ENCODE data around the gene MGAT5.

MGAT5 gene

DNA sequence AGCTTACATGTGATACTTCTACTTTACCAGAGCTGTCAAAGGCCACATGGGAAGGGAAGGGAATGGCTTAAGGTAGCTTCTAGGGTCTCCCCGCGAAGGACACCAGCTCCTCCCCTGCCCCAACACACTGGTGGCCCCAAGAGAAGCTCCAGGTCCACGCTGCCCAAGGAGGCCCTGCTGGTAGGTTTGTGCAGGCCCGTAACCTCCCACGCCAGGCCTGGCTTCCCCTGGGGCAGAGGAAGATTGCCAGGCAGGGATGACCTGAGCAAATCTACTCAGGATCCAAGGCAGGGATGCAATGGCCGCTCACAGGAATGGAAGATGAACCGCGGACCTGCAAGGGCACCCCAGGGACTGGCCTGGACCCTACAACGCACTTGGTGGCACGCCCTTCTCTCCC is 205.1 kb downstream of the MGAT5 start:
- Histone ChIP-seq H3K27ac (ENCODE audit: low read length) (no peak overlapping the region), H3K27me3 (ENCODE audit: control insufficient read depth, insufficient read depth, low read length) (no peaks in the 10 kb centered on the region), H3K4me3 (ENCODE audit: low read length) (no peak overlapping the region), H3K36me3 (ENCODE audit: control insufficient read depth, low read depth, low read length) (no peaks in the 10 kb centered on the region), H3K9me3 (ENCODE audit: control insufficient read depth, low read depth, low read length) (no peaks in the 10 kb centered on the region), H3K4me1 (ENCODE audit: control insufficient read depth, low read depth, low read length) (no peaks in the 10 kb centered on the region), H3K9ac (ENCODE audit: low read length) (no peak overlapping the region)

DNA sequence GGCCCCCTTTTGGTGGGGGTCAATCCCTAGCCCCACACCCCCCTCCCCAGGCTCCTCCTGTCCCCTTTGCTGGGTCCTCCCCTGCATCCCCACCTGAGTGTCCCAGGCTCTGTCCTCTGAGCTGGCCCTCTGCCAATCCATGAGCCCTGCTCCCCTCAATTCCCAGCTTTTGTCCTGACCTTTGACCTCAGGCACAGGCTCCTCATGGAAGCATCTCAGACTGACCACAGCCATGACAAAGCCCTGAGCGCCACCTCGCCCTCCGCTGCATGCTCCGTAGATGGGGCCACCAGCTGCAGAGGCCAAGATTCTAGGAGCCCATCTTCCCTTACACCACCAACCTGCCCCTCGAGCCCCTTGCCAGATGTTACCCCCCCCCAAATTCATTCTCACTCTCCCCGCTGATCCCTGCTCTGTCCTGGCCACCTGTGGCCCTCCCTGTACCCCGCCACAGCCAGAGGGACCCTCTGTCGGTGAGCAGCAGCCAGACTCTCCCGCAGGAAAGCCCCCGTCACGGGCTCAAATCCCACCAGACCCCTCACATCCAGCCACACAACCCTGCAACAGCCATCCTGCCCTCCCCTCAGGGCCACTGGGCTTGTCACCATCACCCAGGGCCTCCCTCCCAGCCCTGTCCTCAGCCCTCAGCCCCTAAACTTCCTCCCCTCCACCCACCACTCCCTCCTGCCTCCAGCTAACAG is 206.0 kb downstream of the MGAT5 start:
- no peaks in the 10 kb centered on the region for H3K4me1 ChIP-seq (ENCODE audit: control insufficient read depth, low read depth, low read length)
- no peak overlapping the region for H3K4me3 ChIP-seq (ENCODE audit: low read length)
- no peak overlapping the region for H3K9ac ChIP-seq (ENCODE audit: low read length)
- no peak overlapping the region for H3K27ac ChIP-seq (ENCODE audit: low read length)
- H3K27me3 ChIP-seq (ENCODE audit: control insufficient read depth, insufficient read depth, low read length): no peaks in the 10 kb centered on the region
- no peaks in the 10 kb centered on the region for H3K36me3 ChIP-seq (ENCODE audit: control insufficient read depth, low read depth, low read length)
- no peaks in the 10 kb centered on the region for H3K9me3 ChIP-seq (ENCODE audit: control insufficient read depth, low read depth, low read length)

DNA sequence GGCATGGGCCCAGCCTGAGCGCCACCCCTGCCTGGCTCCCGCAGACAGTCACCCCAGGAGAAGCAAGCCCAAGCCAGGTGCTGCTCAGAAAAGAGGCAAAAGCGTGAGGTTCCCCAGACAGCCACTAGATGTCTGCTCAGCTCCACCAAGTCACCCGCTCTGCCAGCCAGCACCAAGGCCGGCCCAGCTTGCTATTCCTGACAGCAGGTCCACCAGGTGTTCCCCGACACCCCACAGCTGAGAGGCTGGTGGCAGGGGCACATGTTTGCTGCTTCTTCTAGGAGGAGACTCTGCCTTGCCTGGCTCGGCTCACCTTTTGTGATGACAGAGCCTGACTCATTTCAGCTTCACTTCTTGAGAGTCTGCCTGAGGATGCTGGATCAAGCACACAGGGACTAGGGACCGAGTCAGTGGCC is 206.7 kb downstream of the MGAT5 start:
- Histone ChIP-seq H3K27me3 (ENCODE audit: control insufficient read depth, insufficient read depth, low read length) (no peaks in the 10 kb centered on the region), H3K4me3 (ENCODE audit: low read length) (no peak overlapping the region), H3K4me1 (ENCODE audit: control insufficient read depth, low read depth, low read length) (no peaks in the 10 kb centered on the region), H3K9me3 (ENCODE audit: control insufficient read depth, low read depth, low read length) (no peaks in the 10 kb centered on the region), H3K27ac (ENCODE audit: low read length) (no peak overlapping the region), H3K9ac (ENCODE audit: low read length) (no peak overlapping the region), H3K36me3 (ENCODE audit: control insufficient read depth, low read depth, low read length) (no peaks in the 10 kb centered on the region)

DNA sequence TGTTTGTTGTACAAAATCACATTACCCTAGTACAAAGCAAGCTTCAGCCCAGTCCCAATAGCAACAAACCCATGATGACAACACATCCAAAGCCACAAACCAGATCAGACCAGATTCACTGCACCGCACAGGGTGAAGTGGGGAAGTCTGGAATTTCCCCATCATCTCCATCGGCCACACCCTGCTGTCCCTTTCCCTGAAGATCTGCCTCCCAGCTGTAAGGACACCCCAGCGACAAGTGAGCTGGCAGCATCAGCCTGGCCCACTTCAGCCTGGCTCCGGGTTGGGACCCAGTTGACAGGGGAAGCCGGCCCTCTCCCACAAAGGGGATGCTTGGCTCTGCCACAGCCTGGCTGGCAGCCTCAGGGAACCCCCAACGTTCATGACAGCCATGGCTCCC is 207.6 kb downstream of the MGAT5 start:
- H3K9ac ChIP-seq (ENCODE audit: low read length): no peak overlapping the region
- no peak overlapping the region for H3K27ac ChIP-seq (ENCODE audit: low read length)

DNA sequence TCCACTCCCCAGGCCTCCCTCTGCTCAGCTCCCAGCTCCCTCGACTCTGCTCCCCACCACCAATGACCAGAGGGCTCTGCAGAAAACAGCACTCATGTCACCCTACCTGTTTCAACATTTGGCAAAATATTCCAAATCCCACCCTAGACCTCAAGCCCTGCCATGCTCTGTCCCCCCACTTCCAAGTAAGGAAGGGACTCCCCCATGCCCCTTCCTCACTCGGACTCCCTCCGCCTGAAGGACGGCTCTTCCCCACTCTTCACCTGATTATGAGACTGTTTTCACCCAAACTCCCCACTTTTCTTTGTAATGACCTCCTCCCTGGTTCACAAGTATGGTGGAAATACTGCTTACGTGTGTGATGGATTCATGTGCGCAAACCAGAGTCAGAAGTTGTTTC is 208.4 kb downstream of the MGAT5 start:
- no peak overlapping the region for H3K4me3 ChIP-seq (ENCODE audit: low read length)
- H3K4me1 ChIP-seq (ENCODE audit: control insufficient read depth, low read depth, low read length): no peaks in the 10 kb centered on the region
- H3K9ac ChIP-seq (ENCODE audit: low read length): no peak overlapping the region
- H3K27me3 ChIP-seq (ENCODE audit: control insufficient read depth, insufficient read depth, low read length): no peaks in the 10 kb centered on the region
- no peak overlapping the region for H3K27ac ChIP-seq (ENCODE audit: low read length)
- H3K36me3 ChIP-seq (ENCODE audit: control insufficient read depth, low read depth, low read length): no peaks in the 10 kb centered on the region
- H3K9me3 ChIP-seq (ENCODE audit: control insufficient read depth, low read depth, low read length): no peaks in the 10 kb centered on the region

More for the DNA sequence above, 207.6 kb downstream of the MGAT5 start:
- no peaks in the 10 kb centered on the region for H3K36me3 ChIP-seq (ENCODE audit: control insufficient read depth, low read depth, low read length)
- H3K9me3 ChIP-seq (ENCODE audit: control insufficient read depth, low read depth, low read length): no peaks in the 10 kb centered on the region
- no peak overlapping the region for H3K4me3 ChIP-seq (ENCODE audit: low read length)
- H3K27me3 ChIP-seq (ENCODE audit: control insufficient read depth, insufficient read depth, low read length): no peaks in the 10 kb centered on the region
- no peaks in the 10 kb centered on the region for H3K4me1 ChIP-seq (ENCODE audit: control insufficient read depth, low read depth, low read length)

DNA sequence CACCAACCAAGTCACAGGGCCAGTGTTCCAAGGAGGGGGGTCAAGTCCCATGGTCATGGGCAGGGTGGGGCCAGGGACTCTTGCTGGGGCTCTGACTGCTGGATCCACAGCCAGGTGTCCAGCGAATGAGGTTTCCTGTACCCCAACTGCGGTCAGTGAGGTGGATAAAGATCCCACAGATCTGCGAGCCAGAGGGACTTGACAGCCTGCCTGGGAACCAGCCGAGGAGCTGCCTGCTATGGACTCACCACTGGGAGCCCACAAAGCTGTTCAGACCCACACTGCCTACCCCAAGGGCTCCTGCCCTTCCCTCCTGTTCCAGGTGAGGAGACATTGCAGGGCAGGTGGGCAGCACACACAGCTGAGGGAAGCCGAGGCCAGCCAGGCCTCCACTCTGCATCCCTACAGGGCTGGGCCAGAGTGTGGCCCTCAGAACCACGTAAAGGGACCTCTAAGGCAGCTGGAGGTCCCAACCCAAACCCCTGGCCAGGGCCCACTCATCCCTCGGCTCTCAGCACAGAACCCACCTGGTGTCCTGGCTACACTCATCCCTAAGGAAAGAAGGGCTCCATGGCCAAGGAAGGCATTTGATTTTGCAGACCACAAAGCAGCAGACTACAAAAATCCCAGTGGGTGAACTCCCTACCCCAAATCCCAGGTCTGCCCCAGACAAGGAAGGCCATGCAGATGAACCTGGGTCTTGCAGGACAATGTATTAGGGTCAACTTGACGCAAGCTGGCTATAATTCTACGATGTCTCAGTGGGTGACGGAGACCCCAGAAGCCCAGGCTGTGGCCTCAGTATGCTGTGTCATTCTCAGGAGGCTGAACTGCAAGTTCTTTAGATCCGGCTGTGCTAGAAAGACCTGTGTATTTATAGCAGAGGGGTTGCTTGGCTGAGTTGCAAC is 209.2 kb downstream of the MGAT5 start:
- no peak overlapping the region for H3K9ac ChIP-seq (ENCODE audit: low read length)
- H3K36me3 ChIP-seq (ENCODE audit: control insufficient read depth, low read depth, low read length): no peaks in the 10 kb centered on the region
- no peak overlapping the region for H3K27ac ChIP-seq (ENCODE audit: low read length)
- H3K9me3 ChIP-seq (ENCODE audit: control insufficient read depth, low read depth, low read length): no peaks in the 10 kb centered on the region
- no peaks in the 10 kb centered on the region for H3K27me3 ChIP-seq (ENCODE audit: control insufficient read depth, insufficient read depth, low read length)
- no peak overlapping the region for H3K4me3 ChIP-seq (ENCODE audit: low read length)
- H3K4me1 ChIP-seq (ENCODE audit: control insufficient read depth, low read depth, low read length): no peaks in the 10 kb centered on the region

DNA sequence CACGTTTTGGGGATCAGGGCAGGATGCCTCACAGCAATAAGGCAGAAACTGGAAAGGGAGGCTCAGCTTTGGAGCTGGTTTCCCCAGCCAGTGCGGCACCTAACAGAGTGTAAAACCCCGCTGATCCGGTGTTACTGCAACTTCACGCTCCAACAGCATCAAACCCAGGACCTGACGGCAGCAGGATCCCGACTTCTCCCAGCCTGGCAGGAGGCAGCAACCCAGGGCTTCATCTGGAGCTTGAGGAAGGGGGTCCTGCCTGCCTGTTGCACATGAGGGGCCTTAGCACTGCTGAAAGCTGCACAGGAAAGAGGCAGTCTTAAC is 209.8 kb downstream of the MGAT5 start:
- H3K36me3 ChIP-seq (ENCODE audit: control insufficient read depth, low read depth, low read length): no peaks in the 10 kb centered on the region
- H3K27me3 ChIP-seq (ENCODE audit: control insufficient read depth, insufficient read depth, low read length): no peaks in the 10 kb centered on the region
- no peak overlapping the region for H3K9ac ChIP-seq (ENCODE audit: low read length)

DNA sequence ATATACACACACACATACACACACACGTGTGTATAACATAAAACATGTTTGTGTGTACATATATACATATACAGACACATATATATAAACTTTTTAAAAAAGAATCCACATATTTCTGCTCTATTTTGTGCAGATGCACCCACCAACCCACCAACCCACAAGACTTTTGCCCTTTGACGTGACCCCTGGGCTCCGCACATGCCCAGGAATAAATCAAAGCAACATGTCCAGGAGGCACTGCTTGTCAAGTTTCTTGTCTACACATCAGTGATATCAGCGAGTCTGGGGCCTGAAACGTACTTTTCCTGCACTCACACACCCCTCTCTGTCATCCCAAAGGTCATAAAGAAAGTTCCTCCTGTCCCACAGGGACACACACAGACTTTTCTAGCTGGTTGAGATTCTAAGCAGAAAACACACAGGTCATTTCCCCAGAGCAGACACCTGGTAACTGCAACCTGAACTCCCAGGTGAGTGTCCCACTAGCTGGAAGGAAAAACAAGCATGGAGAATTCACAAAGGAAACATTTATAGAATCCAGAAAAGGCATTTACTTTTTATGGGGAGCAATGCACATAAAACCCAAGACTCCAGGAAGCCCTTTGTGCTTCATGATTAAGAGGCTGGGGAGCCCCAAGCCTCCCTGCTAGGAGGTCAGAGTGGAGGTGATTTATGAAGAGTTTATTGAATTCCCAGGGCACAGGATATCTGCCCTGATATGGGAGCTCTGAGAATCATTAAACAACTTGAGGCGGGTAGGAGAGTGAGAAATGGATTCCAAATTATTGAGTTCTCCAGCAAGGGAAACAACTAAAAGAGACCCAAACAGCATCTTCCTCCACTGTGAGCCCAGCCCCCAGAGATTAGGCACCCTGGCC is 211.6 kb downstream of the MGAT5 start:
- Histone ChIP-seq H3K9me3 (ENCODE audit: control insufficient read depth, low read depth, low read length) (no peaks in the 10 kb centered on the region), H3K27ac (ENCODE audit: low read length) (no peak overlapping the region), H3K36me3 (ENCODE audit: control insufficient read depth, low read depth, low read length) (no peaks in the 10 kb centered on the region), H3K4me1 (ENCODE audit: control insufficient read depth, low read depth, low read length) (no peaks in the 10 kb centered on the region), H3K27me3 (ENCODE audit: control insufficient read depth, insufficient read depth, low read length) (no peaks in the 10 kb centered on the region), H3K9ac (ENCODE audit: low read length) (no peak overlapping the region), H3K4me3 (ENCODE audit: low read length) (no peak overlapping the region)

More for the DNA sequence above, 209.8 kb downstream of the MGAT5 start:
- no peaks in the 10 kb centered on the region for H3K4me1 ChIP-seq (ENCODE audit: control insufficient read depth, low read depth, low read length)
- H3K4me3 ChIP-seq (ENCODE audit: low read length): no peak overlapping the region
- H3K9me3 ChIP-seq (ENCODE audit: control insufficient read depth, low read depth, low read length): no peaks in the 10 kb centered on the region
- H3K27ac ChIP-seq (ENCODE audit: low read length): no peak overlapping the region

DNA sequence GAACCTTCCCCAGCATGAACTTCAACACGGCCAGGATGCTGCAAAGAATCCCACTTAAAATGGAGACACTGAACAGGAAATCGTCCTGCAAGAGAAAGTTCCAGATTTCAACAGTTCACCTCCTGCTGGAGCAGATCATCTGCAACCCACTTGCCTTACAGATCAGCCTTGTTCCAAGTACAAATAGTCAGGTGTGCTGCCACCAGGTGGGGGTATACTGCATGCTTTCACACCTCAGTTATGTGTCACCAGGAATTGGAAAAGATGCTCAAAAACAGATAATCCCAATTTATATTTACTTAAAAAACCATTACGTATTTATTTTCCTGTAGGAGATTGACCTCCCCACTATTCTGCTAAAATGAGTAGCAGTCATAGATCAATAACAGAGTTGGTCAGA is 212.3 kb downstream of the MGAT5 start:
- H3K36me3 ChIP-seq (ENCODE audit: control insufficient read depth, low read depth, low read length): no peaks in the 10 kb centered on the region
- no peak overlapping the region for H3K4me3 ChIP-seq (ENCODE audit: low read length)
- H3K27ac ChIP-seq (ENCODE audit: low read length): no peak overlapping the region
- no peaks in the 10 kb centered on the region for H3K27me3 ChIP-seq (ENCODE audit: control insufficient read depth, insufficient read depth, low read length)
- no peaks in the 10 kb centered on the region for H3K9me3 ChIP-seq (ENCODE audit: control insufficient read depth, low read depth, low read length)
- H3K9ac ChIP-seq (ENCODE audit: low read length): no peak overlapping the region
- no peaks in the 10 kb centered on the region for H3K4me1 ChIP-seq (ENCODE audit: control insufficient read depth, low read depth, low read length)

DNA sequence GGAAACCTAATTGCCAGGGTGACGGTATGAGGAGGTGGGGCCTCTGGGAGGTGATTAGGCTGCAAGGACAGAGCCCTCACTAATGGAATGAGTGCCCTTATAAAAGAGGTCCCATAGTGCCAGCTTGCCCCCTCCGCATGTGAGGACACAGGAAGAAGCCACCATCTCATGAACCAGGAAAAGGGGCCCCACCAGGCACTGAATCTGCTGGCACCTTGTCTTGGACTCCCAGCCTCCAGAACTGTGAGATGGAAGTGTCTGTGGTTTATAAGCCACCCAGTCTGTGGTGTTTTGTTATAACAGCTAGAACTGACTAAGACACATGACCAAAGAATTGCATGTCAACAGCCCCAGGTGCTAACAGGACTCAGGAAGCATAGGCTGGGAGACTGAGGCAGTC is 214.3 kb downstream of the MGAT5 start:
- Histone ChIP-seq H3K27ac (ENCODE audit: low read length) (no peak overlapping the region), H3K4me1 (ENCODE audit: control insufficient read depth, low read depth, low read length) (no peaks in the 10 kb centered on the region), H3K27me3 (ENCODE audit: control insufficient read depth, insufficient read depth, low read length) (no peaks in the 10 kb centered on the region), H3K4me3 (ENCODE audit: low read length) (no peak overlapping the region), H3K36me3 (ENCODE audit: control insufficient read depth, low read depth, low read length) (no peaks in the 10 kb centered on the region), H3K9me3 (ENCODE audit: control insufficient read depth, low read depth, low read length) (no peaks in the 10 kb centered on the region), H3K9ac (ENCODE audit: low read length) (no peak overlapping the region)

DNA sequence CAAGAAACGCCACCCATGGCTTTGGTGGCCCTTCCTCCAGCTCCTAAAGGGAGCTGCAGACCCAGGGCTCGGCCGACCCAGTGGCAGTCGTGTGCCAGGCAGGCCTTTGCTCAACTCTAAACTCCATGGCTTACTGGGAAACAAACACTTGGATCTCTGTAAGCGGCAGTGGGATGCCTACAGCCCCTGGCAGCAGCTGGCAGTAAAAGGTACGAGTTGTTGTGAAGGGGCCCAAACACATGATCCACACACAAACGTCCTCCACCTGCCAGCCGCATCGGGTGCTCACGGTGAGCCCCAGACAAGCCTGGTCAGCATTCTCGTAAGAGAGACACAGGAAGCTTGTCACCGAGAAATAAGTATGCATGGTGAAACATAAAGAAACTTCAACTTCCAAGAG is 214.9 kb downstream of the MGAT5 start:
- Histone ChIP-seq H3K4me3 (ENCODE audit: low read length) (no peak overlapping the region), H3K36me3 (ENCODE audit: control insufficient read depth, low read depth, low read length) (no peaks in the 10 kb centered on the region), H3K27me3 (ENCODE audit: control insufficient read depth, insufficient read depth, low read length) (no peaks in the 10 kb centered on the region), H3K4me1 (ENCODE audit: control insufficient read depth, low read depth, low read length) (no peaks in the 10 kb centered on the region), H3K9me3 (ENCODE audit: control insufficient read depth, low read depth, low read length) (no peaks in the 10 kb centered on the region), H3K27ac (ENCODE audit: low read length) (no peak overlapping the region), H3K9ac (ENCODE audit: low read length) (no peak overlapping the region)
